Cortex of kidney (tissue), 1 donor: Measurements from ENCODE around the gene ELFN1.

Source experiments
- DNase-seq: peaks from one replicate; lab custom pipeline; 2025; lab: John Stamatoyannopoulos, UW

ELFN1 gene

DNA sequence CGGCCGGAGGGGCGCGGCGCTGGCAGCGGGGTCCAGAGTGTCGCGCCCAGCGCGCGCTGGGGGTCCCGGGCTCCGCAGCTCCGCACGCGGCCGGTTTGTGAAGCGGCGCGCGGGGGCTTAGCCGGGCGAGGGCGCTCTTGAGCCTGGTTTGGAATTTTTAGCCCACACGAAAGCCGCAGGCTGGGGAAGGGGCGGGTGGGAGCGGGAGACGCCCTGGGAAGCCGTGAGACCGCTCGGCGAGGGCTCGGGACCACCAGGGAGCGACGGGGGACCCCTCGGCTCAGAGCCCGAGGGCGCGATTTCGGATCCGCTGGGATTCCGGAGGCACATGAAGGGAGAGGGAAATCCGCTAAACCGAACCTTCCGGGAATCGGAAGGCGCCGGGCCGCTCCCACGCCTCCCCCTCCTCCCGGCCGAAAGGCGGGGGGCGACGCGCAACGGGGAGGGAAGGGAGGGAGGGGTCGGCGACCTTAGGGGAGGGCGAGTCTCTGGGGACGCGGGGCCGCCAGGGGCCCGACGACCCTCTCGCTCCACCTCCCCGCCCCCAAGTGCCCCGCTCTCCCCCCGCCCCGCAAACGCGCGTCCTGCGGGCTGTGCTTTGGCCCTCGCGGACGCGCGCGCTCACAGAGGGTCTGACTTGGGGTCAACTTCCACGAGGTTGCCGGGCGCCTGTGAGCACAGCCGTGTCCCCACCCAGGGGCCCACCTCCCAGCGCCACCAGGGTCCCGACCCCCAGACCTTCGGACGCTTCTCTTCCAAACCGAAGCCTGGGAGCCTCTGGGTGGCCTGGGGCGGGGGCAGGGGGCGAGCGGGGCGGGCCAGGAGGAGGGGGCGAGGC lies 5.1 kb upstream of the ELFN1 start:
- DNase-seq, result no peak

DNA sequence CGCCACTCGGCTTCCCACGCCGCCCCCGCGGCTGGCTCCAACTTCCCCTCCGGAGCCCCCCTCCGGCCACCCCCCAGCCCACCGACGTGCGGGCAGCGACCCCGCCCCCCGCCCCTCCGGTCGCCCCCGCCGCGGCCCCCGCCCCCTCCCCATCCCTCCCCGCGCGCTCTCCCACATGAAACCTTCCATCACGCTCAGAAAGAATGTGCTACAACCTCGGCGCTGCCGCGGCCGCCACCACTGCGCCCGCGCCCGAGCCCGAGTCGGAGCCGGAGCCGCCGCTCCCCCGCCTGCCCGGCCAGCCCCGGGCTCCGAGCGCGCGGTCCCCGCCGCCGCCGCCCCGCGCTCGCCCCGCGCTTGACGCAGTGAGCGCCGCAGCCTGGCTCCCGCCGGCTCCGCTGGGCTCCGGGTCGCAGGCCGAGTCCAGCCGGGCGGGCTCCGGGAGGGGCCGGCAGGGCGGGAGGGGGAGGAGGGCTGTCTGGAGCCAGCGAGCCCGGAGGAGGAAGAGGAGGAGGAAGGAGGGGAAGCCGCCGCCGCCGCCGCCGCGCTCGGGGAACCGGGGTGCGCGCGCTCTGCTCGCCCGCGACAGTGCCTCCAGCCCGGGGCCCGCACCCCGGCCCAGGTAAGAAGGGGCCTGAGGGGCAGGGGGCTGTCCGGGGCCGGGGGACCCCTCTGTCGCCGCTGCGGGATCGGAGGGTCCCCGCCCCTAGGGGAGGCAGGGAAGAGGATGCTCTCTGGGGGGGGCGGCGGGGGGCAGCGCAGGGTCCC lies 4.3 kb upstream of the ELFN1 start:
- DNase-seq, result no peak

DNA sequence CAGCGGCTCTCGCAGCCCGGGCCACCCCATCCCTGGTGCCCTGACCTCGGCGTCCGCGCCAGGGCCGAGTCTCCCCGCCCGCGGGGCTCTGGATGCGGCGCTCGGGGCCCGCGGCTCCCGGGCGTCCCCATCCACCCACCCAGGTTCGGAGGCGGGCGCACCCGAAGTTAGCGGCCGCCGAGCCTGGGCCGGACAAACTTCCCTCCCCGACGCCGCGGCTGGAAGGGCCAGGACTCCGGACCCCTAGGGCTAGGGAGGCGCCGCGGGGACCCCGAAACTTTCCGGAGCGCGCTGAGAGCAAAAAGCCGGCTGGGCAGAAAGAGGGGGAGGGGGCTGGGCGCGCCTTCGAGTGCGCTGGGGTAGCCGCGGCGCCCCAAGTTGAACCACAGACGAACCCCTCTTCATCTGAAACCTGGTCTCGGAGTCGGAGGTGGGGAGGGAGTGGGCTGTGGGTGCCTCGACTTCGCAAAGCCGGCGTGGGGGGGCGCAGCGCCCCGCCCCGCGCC lies 3.7 kb upstream of the ELFN1 start:
- DNase-seq, result no peak

DNA sequence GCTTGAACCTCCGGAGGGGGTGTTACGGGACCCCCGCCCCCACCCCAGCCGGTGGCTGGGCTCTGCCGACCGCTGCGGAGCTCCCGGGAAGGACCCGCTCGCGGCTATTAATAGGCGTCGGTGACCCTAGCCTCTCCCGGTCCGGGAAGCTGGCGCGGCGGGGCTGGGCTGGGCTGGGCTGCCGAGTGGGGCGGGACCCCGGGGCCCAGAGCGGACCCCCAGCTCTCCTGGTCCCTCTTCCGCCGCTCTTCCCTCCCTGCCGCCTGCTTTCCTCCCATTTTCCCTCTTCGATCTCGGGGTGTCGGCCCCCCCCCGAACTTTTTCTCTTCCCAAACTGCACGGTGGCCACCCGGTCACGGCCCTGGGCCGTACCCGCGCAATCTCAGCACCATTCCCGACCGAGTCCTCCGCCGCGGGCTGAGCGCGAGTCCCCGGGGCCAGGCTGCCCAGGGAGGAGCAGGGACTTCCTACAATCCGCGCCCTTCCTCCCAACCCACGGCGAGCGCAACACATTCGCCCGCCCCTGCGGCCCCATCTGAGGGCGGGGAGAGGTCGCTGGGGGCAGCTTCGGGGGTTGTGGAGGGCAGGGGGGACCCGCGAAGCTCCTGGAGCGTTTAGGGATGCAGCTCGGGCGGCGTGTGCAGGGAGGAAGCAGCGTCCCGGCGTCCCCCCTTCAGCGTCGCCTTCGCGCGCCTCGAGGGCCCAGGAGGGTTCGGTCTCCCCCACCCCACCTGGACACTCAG lies 3.1 kb upstream of the ELFN1 start:
- no peak for DNase-seq

DNA sequence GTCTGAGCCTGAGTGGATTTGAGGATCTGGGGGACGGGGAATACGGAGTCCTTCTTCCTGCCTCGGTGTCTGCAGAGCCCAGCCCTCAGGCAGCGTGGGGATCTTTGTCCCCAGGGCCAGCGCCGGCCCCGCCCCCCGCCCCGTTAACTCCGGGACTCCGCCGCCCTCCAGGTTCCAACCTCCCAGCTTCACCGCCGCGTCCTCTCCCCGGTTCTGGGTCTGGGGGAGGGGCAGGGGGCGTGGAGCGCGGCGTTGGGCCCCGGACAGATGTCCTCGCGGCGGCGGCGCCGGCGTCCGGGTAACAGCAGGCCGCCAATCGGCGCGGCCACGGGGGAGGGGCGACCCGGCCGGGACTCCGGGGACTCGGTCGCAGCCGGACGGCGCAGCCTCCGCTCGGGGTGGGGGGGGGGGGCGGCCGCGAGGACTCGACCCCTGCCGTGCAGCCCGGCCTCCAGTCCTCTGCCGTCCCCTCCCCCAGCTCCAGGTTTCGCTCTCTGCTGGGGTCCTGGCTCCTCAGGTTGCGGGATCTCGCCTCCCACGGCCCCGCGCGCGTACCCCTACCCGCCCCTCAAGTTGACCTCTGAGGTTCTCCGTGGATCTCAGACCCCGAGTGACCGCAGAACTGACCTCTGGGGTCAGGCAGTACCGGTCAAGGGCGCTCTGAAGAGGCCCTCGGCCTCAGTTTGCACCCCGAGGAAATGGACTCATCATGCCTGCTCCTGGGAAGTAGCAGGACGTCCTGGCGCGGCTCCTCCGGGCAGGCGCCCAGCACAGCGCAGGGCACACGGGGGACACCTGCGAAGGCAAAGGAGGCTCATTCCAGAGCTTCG lies 2.3 kb upstream of the ELFN1 start:
- no peak for DNase-seq

DNA sequence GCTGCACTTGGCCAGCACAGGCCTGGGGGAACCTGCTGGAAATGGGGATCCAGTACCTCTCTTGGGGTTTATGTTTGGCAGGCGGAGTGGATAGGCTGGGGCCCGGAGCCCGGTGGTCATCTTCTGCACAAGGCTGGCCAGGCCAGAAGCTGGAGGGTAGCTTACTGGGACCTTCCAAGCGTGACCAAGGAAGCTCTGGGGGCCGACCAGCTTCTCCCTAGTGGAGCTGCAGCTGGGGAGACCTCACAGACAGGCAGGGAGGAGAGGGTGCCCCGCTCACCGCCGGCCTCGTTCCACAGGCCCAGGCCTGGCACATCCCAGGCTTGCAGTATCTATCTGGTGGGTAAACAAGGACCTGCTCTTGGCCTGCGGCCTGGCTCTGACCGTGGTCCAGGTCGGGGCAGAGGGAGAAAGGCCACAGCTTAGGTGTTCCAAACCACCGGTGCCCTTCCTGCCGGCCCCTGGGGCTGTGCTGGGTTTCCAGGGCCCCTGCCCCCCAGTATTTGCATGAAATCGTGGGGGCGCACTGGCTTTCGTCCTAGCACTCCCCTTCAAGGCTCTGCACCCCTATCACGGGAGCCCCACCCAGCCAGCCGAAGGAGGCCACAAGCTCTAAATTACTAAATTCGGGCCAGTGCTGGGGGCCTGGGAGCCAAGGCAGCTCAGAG lies 1.5 kb upstream of the ELFN1 start:
- no peak for DNase-seq

DNA sequence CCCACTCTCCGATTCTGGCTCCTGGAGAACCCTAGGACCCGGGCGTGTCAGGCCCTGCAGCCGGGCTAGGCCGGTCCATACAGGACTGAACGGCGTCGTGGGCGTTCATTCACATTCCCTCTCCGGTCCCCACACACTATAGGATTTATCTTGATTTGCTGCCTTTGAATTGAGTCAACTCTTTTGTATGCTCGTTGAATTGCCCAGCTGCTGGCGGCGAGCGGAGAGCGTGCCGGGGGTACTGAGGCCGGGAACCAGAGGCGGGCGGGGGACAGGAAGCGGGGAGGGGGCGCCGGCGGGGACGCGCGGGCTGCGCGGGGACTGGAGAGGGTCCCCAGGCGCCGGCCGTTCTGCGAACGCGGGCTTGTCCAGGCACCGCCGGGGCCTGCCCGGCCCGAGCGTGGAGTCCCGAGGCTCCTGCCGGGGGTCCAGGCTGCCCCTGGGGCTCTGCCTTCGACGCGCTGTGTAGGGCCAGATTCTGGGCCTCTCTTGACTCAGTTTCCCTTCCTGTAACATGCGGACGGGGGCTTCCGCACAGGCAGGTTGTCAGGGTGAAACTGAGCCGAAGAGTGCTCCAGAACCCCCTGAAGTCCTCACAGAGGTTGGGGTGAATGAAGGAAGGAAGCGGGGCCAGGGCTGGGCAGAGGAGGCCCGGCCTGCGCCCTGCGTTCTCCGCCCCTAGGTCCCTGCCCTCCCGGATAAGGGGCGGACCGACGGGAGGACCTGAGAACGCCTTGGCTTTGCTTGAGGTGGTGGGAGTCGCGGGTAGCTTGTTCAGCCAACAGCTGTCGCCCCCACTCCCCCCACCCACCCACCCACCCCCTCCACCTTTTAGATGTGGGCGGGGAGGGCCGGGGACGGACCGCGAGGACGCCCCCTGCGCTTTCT lies 769 bp upstream of the ELFN1 start:
- no peak for DNase-seq

DNA sequence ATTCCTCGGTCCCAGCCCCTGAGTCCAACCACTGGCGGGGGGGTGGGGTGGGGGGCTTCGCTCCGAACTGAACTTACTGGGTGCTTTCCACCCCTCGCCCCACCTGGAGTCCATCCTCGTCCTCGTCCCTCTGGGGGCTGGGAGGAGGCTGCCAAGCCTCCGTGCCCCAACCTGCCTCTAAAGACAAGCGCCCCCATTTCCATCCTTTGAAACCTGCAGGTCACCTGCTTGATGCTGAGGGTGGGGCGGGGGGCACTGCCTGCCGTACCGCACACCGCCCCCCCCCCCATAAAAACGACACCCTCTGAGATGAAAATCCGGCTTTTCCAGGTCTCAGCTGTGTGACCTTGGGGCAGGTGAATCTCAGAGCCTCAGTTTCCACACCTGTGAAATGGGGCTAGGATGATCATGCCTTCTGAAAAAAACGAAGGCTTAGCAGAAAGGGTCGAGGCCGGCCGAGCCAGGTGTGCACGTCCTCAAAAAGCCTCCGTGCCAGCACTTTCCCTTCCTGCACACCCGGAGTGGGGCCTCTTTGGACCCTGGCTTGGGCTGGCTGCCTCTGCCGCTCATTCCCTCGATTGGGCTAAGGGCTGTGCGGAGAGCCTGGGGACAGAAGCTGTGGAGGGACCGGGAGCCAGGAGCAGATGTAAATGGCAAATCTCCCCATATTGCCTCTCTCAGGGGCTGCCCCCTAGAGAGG lies 967 bp downstream of the ELFN1 start:
- DNase-seq, result no peak

DNA sequence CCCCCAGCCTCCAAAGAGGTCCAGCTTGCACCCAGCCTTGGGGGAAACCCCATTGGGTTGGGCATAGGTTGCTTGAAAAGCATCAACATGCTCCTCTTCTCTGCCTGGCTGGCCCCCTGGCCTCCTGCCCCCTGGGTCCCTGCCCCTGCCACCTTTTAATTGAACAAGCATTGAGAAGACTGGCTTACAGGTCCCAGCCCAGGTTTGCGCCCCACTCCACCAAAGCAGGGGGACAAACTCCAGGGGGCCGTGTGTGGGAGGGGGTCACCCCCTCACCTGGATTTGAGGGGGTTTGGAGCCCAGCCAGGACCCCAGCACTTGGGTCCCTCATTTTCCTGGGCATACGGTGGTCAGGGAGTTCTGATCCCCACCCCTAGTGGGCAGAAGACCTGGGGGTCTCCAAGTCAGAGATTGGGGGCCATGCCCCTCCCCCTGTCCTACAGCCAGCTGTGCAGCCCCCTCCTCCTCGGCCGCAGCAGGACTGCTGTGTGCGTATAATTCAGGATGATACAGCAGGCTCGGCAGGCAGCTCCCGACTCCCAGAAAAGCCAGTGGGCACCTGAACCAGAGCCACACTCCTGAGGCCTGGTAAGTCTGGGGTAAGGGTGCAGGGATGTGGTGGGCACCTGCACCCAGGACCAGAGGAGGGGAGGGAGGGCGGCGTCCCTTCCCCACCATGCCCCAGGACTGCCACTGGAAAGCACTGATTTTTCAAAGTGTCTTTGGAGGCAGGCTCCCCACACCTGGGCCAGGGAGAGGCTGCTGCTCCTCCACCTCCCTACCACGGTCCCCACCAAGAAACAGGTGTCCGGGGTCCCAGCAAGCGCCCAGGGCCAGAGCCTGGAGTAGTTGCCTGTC lies 1.7 kb downstream of the ELFN1 start:
- DNase-seq, result no peak

DNA sequence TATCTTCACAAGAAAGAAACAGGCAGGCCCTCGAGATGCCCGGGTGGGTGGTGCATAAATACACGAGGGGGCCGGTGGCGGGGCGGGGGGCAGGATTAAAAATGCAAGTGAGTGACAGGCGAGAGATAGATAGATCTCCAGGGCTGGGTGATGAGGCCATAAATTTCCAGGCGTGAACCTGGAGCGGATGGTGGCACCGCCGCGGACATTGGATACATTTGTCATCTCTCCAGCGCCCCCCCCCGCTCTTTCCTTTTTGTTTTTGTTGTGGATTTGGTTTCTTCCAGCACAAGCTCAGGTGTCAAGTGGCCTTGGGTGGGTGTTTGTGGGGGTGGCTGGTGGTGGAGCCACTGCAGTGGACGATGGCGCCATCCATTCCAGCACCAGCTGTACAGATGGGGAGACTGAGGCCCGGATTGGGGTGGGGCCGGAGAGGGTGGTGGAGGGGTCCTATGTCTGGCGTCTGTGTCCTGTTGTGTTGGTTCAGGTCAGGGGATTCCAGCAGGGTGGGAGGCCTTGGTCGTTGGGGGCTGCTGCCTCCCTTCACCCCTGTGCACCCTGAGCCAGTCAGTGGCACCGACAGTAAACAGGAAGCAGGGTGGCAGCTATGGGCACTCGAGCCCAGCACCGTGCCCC lies 2.9 kb downstream of the ELFN1 start:
- no peak for DNase-seq

DNA sequence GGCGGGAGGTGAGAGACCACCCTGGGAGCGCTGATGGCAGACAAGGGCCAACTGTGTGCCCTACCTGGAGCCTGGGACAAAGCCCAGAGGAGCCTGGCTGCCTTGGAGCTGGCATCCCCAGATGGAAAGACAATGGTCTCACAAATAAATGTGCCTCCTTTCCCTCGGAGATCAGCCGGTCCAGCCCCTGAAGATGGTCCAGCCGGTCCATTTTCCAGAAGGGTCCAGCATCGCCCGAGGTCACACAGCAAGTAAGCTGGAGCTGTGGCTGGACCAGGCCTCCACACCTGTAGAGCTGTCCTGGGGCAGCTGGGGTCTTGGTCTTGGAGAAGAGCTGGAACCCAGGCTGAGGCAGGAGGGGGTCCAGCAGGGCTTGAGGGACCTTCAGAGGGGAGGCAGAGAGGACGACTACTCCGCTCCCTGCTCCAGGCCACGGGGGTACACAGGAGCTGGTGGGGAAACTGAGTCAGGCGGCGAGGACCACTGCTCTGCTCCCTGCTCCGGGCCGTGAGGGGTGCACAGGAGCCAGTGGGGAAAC lies 3.6 kb downstream of the ELFN1 start:
- no peak for DNase-seq

DNA sequence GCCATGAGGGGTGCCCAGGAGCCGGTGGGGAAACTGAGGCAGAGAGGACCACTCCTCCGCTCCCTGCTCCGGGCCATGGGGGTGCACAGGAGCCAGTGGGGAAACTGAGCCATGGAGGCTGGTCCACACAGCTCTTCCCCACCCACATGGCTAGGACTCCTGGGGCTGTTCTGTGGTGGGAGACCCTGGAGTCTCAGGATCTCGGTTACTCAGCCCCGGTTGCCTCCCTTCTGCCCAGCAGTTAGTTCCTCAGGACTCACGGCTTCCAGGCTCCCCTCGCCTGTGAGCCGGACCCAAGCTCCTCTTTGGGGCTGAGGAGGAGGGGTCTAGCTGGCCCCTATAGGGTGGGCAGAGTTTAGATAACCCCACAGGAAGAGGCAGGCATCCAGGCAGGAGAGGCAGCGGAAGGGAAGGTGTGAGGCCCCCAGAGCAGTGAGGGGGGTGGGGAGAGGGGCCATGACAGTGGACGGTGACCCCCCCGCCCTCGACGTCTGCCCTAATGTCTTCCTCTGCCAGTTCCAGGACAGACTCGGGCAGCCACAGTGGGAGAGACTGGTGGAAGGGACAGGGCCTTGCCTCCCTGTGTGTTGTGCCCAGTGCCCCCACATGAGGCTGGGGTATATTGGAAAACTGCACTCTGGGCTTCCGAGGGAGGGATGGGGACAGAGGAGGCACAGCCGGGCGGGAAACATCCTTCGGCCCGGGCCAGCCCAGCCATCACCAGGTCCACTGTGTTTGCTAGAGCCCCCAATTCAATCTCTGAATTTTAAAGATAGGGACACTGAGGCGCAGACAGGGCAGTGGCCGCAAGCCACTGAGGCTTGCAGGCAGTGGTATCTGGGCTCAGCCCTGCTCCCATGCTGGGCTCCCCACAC lies 4.3 kb downstream of the ELFN1 start:
- DNase-seq, result no peak

DNA sequence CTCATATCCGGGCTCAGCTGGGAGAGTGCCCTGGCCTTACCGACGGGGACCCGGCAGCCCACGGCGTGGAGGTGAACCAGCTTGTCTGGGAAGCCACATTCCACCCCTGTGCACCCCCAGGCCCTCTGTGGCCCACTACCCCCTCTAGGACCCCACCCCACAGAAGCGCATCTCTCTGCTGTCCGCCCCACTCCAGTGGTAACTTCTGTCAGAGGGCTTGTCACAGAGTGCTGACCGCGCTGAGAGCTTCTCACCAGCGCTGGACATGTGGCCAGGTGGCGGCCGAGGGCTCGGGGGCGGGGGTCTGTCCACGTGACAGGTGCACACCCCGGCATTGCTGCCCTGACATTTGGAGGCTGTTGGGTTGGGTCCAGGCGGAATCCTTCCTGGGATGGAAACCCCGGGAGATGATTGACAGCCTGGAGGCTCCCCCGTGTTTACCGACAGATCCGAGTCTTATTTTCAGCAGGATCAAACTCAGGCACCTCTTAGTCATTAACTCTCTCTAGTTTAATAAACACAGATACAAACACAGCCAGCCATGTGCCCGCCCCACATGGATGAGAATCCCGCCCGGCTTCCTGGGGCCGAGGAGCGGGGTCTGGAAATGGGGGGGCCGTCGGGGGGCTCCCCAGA lies 5.1 kb downstream of the ELFN1 start:
- no peak for DNase-seq

DNA sequence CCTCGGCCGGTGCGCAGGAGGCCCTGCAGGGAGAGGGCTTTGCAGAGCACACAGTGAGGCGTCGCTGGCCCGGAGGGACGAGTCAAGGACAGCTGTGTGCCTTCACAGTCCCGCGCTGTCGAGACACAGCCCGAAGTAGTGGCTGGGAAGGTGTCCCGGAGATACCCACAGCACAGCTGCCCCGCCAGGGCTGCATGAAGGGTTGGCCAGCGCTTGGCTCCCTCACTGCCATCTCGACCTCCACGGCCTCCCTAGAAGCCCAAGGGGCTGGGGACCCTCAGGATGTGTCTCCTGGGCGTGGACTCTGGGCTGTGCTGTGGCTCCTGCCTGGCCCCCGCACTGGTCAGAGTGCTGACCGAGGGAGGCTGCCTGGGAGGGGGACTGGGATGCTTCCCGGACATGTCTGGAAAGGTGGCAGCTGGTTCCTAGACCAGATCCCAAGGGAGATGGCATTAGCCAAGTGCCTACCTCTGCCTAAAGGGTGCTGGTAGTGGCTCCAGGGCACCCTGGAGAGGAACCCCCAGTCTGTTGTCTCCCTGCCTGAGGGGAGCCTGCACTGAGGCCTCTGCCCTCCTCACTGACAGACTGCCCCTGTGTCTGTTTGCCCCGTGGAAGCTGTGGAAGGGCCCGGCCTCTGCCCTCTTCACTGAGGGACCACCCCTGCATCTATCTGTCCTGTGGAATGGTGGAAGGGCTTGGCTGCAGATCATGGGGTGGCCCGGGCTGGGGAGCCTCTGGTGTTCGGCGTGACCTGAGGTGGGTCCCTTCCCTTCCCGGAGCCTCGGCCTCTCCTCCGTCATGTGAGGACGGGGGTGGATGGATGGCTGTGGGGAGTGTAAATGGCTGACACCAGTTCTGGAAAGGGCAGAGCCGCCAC lies 5.8 kb downstream of the ELFN1 start:
- no peak for DNase-seq

DNA sequence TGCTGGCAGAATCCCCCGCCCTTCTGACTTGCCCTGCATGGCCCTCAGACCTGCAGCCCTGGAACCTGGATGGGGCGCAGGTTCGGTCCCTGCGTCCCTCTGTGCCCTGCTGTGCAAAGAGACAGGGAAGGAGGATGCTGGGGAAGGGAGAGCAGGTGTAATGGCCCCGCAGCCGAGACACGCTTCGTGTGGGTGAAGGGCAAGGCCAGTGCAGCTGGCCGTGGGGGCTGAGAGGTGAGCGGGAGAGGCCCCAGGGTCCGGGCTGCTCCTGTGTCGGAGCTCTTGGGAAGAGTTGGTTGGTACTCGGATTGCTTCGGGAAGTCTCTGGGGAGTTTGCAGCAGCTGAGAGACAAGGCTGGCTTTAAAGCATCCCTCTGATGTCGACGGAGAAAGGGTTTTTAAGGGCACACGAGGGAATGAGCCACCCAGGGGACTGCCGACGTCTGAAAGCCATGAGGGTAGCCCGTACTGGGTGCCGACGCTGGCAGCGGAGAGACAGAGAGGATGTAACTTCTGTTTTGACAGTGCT lies 6.5 kb downstream of the ELFN1 start:
- no peak for DNase-seq
